CD4-positive, alpha-beta memory T cell (primary cell): ENCODE results near the gene MAP4K4. TPM values are rescaled to one million over a fixed set of nuclear protein-coding genes. Genes with fewer than 3 reads are reported as not detected.

Experiments used
- CTCF ChIA-PET: fragments of 350-600 bp; sonication (Branson Sonifier 250); formaldehyde crosslinking; loops from one replicate; lab custom pipeline; 2021; ENCODE audit warnings: inconsistent platforms; ENCODE audit not compliant: partially characterized antibody; lab: Charles Lee
- POLR2A ChIA-PET: fragments of 350-600 bp; sonication (Branson Sonifier 250); formaldehyde crosslinking; loops from one replicate; lab custom pipeline; 2021; ENCODE audit not compliant: partially characterized antibody; lab: Charles Lee
- DNase-seq, 5 donors: peaks; one replicate each; pipeline versions ENCODE4 v3.0.0 to v3.0.0-alpha.2; 2020 to 2022; ENCODE audit warnings: mixed read lengths in 1 of 5
- H3K27ac ChIP-seq: one replicate; pipeline ENCODE4 v1.7.0; 2013; ENCODE audit warnings: low read depth, low read length
- H3K27me3 ChIP-seq: 2 replicates; pipeline ENCODE4 v1.7.0; 2013; ENCODE audit warnings: mild to moderate bottlenecking, low read length, moderate library complexity; ENCODE audit not compliant: insufficient read depth
- H3K36me3 ChIP-seq: 2 replicates; pipeline ENCODE4 v1.7.0; 2013; ENCODE audit warnings: mild to moderate bottlenecking, low read length, moderate library complexity; ENCODE audit not compliant: insufficient read depth
- H3K4me1 ChIP-seq: 2 replicates; pipeline ENCODE4 v1.7.0; 2013; ENCODE audit warnings: mild to moderate bottlenecking, low read length, moderate library complexity; ENCODE audit not compliant: insufficient read depth
- H3K4me3 ChIP-seq, 2 donors: one replicate each; pipeline ENCODE4 v1.7.0; 2013; ENCODE audit warnings: low read length in 2 of 2, mild to moderate bottlenecking in 1 of 2
- H3K9me3 ChIP-seq, 2 donors: one replicate each; pipeline ENCODE4 v1.7.0; 2013; ENCODE audit warnings: low read length in 2 of 2, control low read depth in 1 of 2; ENCODE audit not compliant: control insufficient read depth in 1 of 2
- H3K27ac Mint-ChIP-seq, 7 donors: one replicate each; pipeline ENCODE4 v1.8.0; 2020 to 2021; ENCODE audit warnings: mixed read lengths in 7 of 7, mild to moderate bottlenecking in 6 of 7, inconsistent platforms in 3 of 7, moderate library complexity in 3 of 7
- H3K27me3 Mint-ChIP-seq, 2 donors: one replicate each; pipeline ENCODE4 v1.8.0; 2020 to 2021; ENCODE audit warnings: mixed read lengths in 2 of 2
- H3K36me3 Mint-ChIP-seq, 2 donors: one replicate each; pipeline ENCODE4 v1.8.0; 2020 to 2021; ENCODE audit warnings: mixed read lengths in 2 of 2, inconsistent platforms in 1 of 2, mild to moderate bottlenecking in 1 of 2
- H3K4me1 Mint-ChIP-seq, 4 donors: one replicate each; pipeline ENCODE4 v1.8.0; 2020 to 2021; ENCODE audit warnings: mixed read lengths in 4 of 4, mild to moderate bottlenecking in 1 of 4
- H3K4me3 Mint-ChIP-seq, 8 donors: one replicate each; pipeline ENCODE4 v1.8.0; 2020 to 2021; ENCODE audit warnings: mixed read lengths in 8 of 8, mild to moderate bottlenecking in 7 of 8, moderate library complexity in 6 of 8, inconsistent platforms in 3 of 8
- H3K9me3 Mint-ChIP-seq, 8 donors: one replicate each; pipeline ENCODE4 v1.8.0; 2020 to 2021; ENCODE audit warnings: mixed read lengths in 8 of 8, mild to moderate bottlenecking in 5 of 8, inconsistent platforms in 3 of 8, moderate library complexity in 1 of 8
- intact Hi-C: fragments of 100-400 bp; cut with micrococcal nuclease; formaldehyde crosslinking; loops from one replicate; pipeline ENCODE4 v1.15.1; 2023
- polyA plus RNA-seq, 2 donors: library from polyadenylated mRNA; unstranded; fragments of 300-500 nt; fragmentation: Illumina TruSeq; gene quantifications; one replicate each; pipeline ENCODE4 v1.2.3, GENCODE V29; 2021
- total RNA-seq, 2 experiments: library from RNA; stranded (reverse); gene quantifications; one replicate each; pipeline ENCODE4 v1.2.3, GENCODE V29; 2021

MAP4K4 gene
- total and polyA plus RNA-seq, 4 experiments from 2014 or later, result 2.4 to 114 (median 62.2) TPM

GRCh38 chr2:101842471-101842870 lies 145.0 kb downstream of the MAP4K4 start:
- H3K4me3 Mint-ChIP-seq, result peak overlapping the region in 2 of 8 donors; percentile 9 to 20
- H3K4me3 ChIP-seq, result no peak overlapping the region
- DNase-seq, result no peak
- peaks cover 69 to 89% of the 10 kb centered on the region in 2 donors for H3K36me3 Mint-ChIP-seq
- ChIA-PET POLR2A (no interaction called here), CTCF (no interaction called here)
- H3K27ac ChIP-seq, result no peak overlapping the region
- peaks cover 20% of the 10 kb centered on the region for H3K4me1 ChIP-seq
- intact Hi-C loops, result no loop called here
- H3K27ac Mint-ChIP-seq, result peak overlapping the region in 6 of 7 donors; percentile 37 to 83 (median 68)
- H3K9me3 ChIP-seq, result no peaks in the 10 kb centered on the region
- no peaks in the 10 kb centered on the region for H3K9me3 Mint-ChIP-seq
- peaks cover 21 to 45% (median 37%) of the 10 kb centered on the region in 4 donors for H3K4me1 Mint-ChIP-seq
- no peaks in the 10 kb centered on the region for H3K27me3 ChIP-seq
- peaks cover 68% of the 10 kb centered on the region for H3K36me3 ChIP-seq
- H3K27me3 Mint-ChIP-seq, result no peaks in the 10 kb centered on the region

DNA sequence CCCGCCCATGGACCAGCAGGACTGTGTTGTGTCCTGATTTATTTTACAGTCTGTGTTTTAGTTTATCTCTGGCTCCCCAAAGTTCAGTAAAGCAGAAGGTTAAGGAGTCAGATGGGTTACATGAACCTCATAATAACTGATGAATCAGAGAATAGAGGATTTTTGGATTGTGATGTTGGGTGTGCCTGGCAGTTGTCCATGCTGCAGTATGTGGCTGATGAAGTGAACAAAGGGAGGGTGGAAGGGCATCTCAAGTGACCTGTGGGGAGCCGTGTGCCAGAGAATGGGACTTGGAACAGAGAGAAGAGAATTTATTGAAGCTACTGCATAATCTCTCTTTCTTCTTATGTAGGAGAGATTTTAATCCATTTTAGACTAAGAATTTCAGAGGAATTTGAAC lies 145.5 kb downstream of the MAP4K4 start:
- Histone ChIP-seq H3K4me1 (peaks cover 20% of the 10 kb centered on the region), H3K4me3 (no peak overlapping the region), H3K9me3 (no peaks in the 10 kb centered on the region), H3K36me3 (peaks cover 70% of the 10 kb centered on the region), H3K27me3 (no peaks in the 10 kb centered on the region), H3K27ac (no peak overlapping the region)
- ChIA-PET CTCF (no interaction called here), POLR2A (no interaction called here)
- Mint-ChIP-seq H3K9me3 (no peaks in the 10 kb centered on the region), H3K27me3 (no peaks in the 10 kb centered on the region), H3K27ac (peak overlapping the region in 4 of 7 donors; percentile 8 to 77 (median 34)), H3K4me1 (peaks cover 21 to 41% (median 35%) of the 10 kb centered on the region in 4 donors), H3K36me3 (peaks cover 64 to 88% of the 10 kb centered on the region in 2 donors), H3K4me3 (no peak overlapping the region)
- no peak for DNase-seq
- intact Hi-C loops, result no loop called here

DNA sequence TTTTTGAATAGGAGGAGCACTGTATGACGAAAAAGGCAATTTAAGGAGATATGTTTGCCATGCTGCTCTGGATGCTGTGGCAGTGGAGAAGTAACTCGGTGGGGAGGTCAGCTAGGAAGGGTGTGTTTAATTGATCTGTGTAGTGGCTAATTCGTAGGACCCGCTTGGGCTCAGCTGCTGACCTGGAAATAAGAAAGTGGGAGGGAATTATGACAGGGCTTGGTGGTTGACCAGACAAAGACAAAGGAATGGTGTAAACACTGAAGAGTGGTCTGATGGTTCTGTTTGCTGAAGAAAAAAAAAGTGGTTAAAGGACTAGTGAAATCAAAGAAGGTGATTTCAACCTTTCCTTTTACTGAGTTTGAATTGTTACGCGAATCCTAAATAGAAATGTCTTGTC lies 146.0 kb downstream of the MAP4K4 start:
- DNase-seq, result no peak
- CTCF ChIA-PET, result no interaction called here
- POLR2A ChIA-PET, result no interaction called here
- no peak overlapping the region for H3K27ac ChIP-seq
- Mint-ChIP-seq H3K36me3 (peaks cover 60 to 87% of the 10 kb centered on the region in 2 donors), H3K4me3 (no peak overlapping the region), H3K4me1 (peaks cover 21 to 38% (median 34%) of the 10 kb centered on the region in 4 donors), H3K9me3 (no peaks in the 10 kb centered on the region), H3K27me3 (no peaks in the 10 kb centered on the region), H3K27ac (peak overlapping the region in 3 of 7 donors; percentile 6 to 52 (median 25))
- no peaks in the 10 kb centered on the region for H3K9me3 ChIP-seq
- H3K27me3 ChIP-seq, result no peaks in the 10 kb centered on the region
- peaks cover 67% of the 10 kb centered on the region for H3K36me3 ChIP-seq
- intact Hi-C loops, result no loop called here
- no peak overlapping the region for H3K4me3 ChIP-seq
- peaks cover 20% of the 10 kb centered on the region for H3K4me1 ChIP-seq

DNA sequence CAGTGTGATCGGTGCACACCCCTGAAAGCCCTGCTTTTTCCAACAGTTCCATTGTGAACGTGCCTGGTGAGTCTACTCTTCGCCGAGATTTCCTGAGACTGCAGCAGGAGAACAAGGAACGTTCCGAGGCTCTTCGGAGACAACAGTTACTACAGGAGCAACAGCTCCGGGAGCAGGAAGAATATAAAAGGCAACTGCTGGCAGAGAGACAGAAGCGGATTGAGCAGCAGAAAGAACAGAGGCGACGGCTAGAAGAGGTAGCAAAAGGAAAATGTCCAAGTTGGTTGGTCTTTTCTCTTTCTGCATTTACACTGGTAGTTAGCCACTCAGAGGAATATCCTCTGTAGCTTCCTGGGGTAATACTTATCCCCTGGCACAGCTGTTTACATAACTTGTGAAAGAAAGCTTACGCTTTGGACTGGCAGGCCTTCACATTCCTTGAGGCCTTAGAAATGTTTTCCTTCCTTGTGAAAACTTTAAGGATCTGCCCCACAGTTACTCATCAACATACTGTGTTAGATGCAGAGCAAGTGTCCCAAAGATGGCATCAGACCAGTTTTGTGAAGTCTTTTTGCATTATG lies 146.6 kb downstream of the MAP4K4 start:
- ChIA-PET POLR2A (no interaction called here), CTCF (interaction anchor here (1.1 kb wide), 1 partner anchor 425 kb away, joined by 3 read pairs; no protein-coding TSS in a partner anchor)
- H3K27ac Mint-ChIP-seq, result peak overlapping the region in 1 of 7 donors; percentile 3
- Histone ChIP-seq H3K27me3 (no peaks in the 10 kb centered on the region), H3K4me3 (no peak overlapping the region), H3K36me3 (peaks cover 66% of the 10 kb centered on the region), H3K9me3 (no peaks in the 10 kb centered on the region), H3K4me1 (peaks cover 20% of the 10 kb centered on the region), H3K27ac (no peak overlapping the region)
- H3K9me3 Mint-ChIP-seq, result no peaks in the 10 kb centered on the region
- H3K4me1 Mint-ChIP-seq, result peaks cover 24 to 44% (median 38%) of the 10 kb centered on the region in 4 donors
- H3K27me3 Mint-ChIP-seq, result no peaks in the 10 kb centered on the region
- intact Hi-C loops, result no loop called here
- no peak overlapping the region for H3K4me3 Mint-ChIP-seq
- DNase-seq, result no peak
- peaks cover 60 to 86% of the 10 kb centered on the region in 2 donors for H3K36me3 Mint-ChIP-seq

GRCh38 chr2:101846973-101847372 lies 149.5 kb downstream of the MAP4K4 start:
- ChIA-PET POLR2A (no interaction called here), CTCF (interaction anchor here (1.1 to 1.4 kb wide), 3 partner anchors 16 to 428 kb away, joined by 4 read pairs; no protein-coding TSS in a partner anchor)
- intact Hi-C loops, result no loop called here
- no peaks in the 10 kb centered on the region for H3K27me3 ChIP-seq
- H3K27me3 Mint-ChIP-seq, result no peaks in the 10 kb centered on the region
- peaks cover 11 to 26% (median 21%) of the 10 kb centered on the region in 4 donors for H3K4me1 Mint-ChIP-seq
- no peak overlapping the region for H3K27ac Mint-ChIP-seq
- H3K4me3 Mint-ChIP-seq, result no peak overlapping the region
- DNase-seq, result no peak
- no peak overlapping the region for H3K4me3 ChIP-seq
- H3K9me3 ChIP-seq, result no peaks in the 10 kb centered on the region
- H3K36me3 ChIP-seq, result peaks cover 59% of the 10 kb centered on the region
- H3K36me3 Mint-ChIP-seq, result peaks cover 46 to 78% of the 10 kb centered on the region in 2 donors
- peaks cover 9% of the 10 kb centered on the region for H3K4me1 ChIP-seq
- no peak overlapping the region for H3K27ac ChIP-seq
- no peaks in the 10 kb centered on the region for H3K9me3 Mint-ChIP-seq

- H3K9me3 ChIP-seq, result no peaks in the 10 kb centered on the region
- Mint-ChIP-seq H3K27me3 (no peaks in the 10 kb centered on the region), H3K4me3 (no peak overlapping the region), H3K36me3 (peaks cover 43 to 76% of the 10 kb centered on the region in 2 donors), H3K9me3 (no peaks in the 10 kb centered on the region), H3K27ac (no peak overlapping the region), H3K4me1 (peaks cover 6 to 19% (median 15%) of the 10 kb centered on the region in 4 donors)
- no peak for DNase-seq
- H3K4me3 ChIP-seq, result no peak overlapping the region
- CTCF ChIA-PET, result interaction anchor here (1.1 to 1.4 kb wide), 2 partner anchors 17 to 429 kb away, joined by 4 read pairs; no protein-coding TSS in a partner anchor
- no peak overlapping the region for H3K27ac ChIP-seq
- H3K36me3 ChIP-seq, result peaks cover 56% of the 10 kb centered on the region
- no peaks in the 10 kb centered on the region for H3K27me3 ChIP-seq
- peaks cover under 1% of the 10 kb centered on the region for H3K4me1 ChIP-seq
- intact Hi-C loops, result no loop called here
- POLR2A ChIA-PET, result no interaction called here
These were observed 150.3 kb downstream of the MAP4K4 start for GRCh38 chr2:101847661-101848339.

DNA sequence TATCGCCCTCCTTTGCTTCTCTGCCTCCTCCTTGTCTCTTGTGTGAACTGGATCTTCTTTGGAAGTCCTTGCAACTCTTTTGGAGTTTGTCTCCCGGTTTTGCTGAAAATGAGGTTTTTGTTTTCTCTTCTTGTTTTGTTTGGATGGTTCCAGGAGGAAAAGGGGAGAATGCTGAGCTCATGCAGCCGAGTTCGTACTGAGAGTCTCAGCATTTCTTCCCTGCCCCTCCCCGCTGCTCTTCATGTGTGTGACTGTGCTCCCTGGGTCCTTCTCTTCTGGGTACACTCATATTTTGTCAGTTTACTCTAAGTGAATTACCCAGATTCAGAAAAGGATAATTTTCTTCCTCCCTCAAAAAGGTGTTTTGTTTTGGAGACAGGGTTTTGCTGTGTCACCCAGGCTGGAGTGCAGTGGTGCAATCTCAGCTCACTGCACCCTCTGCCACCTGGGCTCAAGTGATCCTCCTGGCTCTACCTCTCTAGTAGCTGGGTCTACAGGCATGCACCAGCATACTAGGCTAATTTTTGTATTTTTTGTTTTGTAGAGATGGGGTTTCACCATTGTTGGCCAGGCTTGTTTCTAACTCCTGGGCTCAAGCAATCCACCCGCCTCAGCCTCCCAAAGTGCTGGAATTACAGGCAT lies 151.4 kb downstream of the MAP4K4 start:
- POLR2A ChIA-PET, result no interaction called here
- H3K4me1 Mint-ChIP-seq, result peaks cover 6 to 24% (median 17%) of the 10 kb centered on the region in 4 donors
- peak overlapping the region in 3 of 7 donors; percentile 41 to 85 (median 43) for H3K27ac Mint-ChIP-seq
- no peaks in the 10 kb centered on the region for H3K27me3 ChIP-seq
- H3K9me3 Mint-ChIP-seq, result no peaks in the 10 kb centered on the region
- no peak overlapping the region for H3K4me3 ChIP-seq
- no peak for DNase-seq
- H3K4me1 ChIP-seq, result no peaks in the 10 kb centered on the region
- intact Hi-C loops, result no loop called here
- no peaks in the 10 kb centered on the region for H3K9me3 ChIP-seq
- H3K36me3 ChIP-seq, result peaks cover 47% of the 10 kb centered on the region
- peaks cover 43 to 76% of the 10 kb centered on the region in 2 donors for H3K36me3 Mint-ChIP-seq
- peak overlapping the region in 1 of 8 donors; percentile 40 for H3K4me3 Mint-ChIP-seq
- H3K27ac ChIP-seq, result no peak overlapping the region
- no peaks in the 10 kb centered on the region for H3K27me3 Mint-ChIP-seq
- CTCF ChIA-PET, result interaction anchor here (1.0 kb wide), 2 partner anchors 8 to 26 kb away, joined by 3 read pairs; no protein-coding TSS in a partner anchor
